A549 (cell line): ENCODE measurements around the gene P2RX5. TPM values are rescaled to one million over a fixed set of nuclear protein-coding genes. Genes with fewer than 3 reads are reported as not detected.
A peak's percentile ranks its signal among the peaks of the same experiment; 100 is the strongest.

Experiments
- BHLHE40 ChIP-seq: IDR thresholded peaks from 2 replicates; pipeline ENCODE4 v1.6.1; 2012; ENCODE audit warnings: low read depth, low read length, inconsistent platforms
- CBX2 ChIP-seq: fragments of 200-600 bp; sonication (generic); IDR thresholded peaks from 2 replicates; pipeline ENCODE4 v1.6.1; 2016; ENCODE audit warnings: low read depth, mild to moderate bottlenecking, borderline replicate concordance
- CEBPB ChIP-seq, 2 experiments: fragments of >200 bp in 1 of 2; sonication (Bioruptor Twin) in 1 of 2; formaldehyde crosslinking in 1 of 2; IDR thresholded peaks; 2 replicates each; pipeline ENCODE4 v1.6.1; 2012 to 2016
- CHD2 ChIP-seq: fragments of 150-350 bp; IDR thresholded peaks from 2 replicates; pipeline ENCODE4 v1.6.1; 2014; ENCODE audit warnings: low read length; ENCODE audit not compliant: partially characterized antibody
- CHD4 ChIP-seq: fragments of 200-600 bp; sonication (generic); IDR thresholded peaks from 2 replicates; pipeline ENCODE4 v1.6.1; 2016; ENCODE audit warnings: antibody characterized with exemption, mild to moderate bottlenecking, borderline replicate concordance
- ESRRA ChIP-seq: fragments of 150-350 bp; IDR thresholded peaks from 2 replicates; pipeline ENCODE4 v1.6.1; 2014; ENCODE audit warnings: mild to moderate bottlenecking, low read length, borderline replicate concordance
- HDAC2 ChIP-seq: fragments of 200-600 bp; sonication (generic); IDR thresholded peaks from 2 replicates; pipeline ENCODE4 v1.6.1; 2016
- HEYL ChIP-seq: fragments of 250-450 bp; sonication (Bioruptor Pico); IDR thresholded peaks from 2 replicates; pipeline ENCODE4 v1.8.0; 2021; ENCODE audit warnings: mild to moderate bottlenecking, moderate library complexity
- HOXB13 ChIP-seq: fragments of 250-450 bp; sonication (Bioruptor Pico); IDR thresholded peaks from 2 replicates; pipeline ENCODE4 v1.5.0; 2020; ENCODE audit warnings: low read depth, mild to moderate bottlenecking, moderate library complexity
- HOXB5 ChIP-seq: fragments of 250-450 bp; sonication (Bioruptor Pico); IDR thresholded peaks from 2 replicates; pipeline ENCODE4 v1.5.0; 2020; ENCODE audit warnings: mild to moderate bottlenecking, moderate library complexity
- JUNB ChIP-seq: fragments of >200 bp; sonication (Bioruptor Twin); formaldehyde crosslinking; IDR thresholded peaks from 2 replicates; pipeline ENCODE4 v1.6.1; 2016
- KDM1A ChIP-seq: fragments of 200-600 bp; sonication (generic); IDR thresholded peaks from 2 replicates; pipeline ENCODE4 v1.6.1; 2016; ENCODE audit warnings: low read depth, mild to moderate bottlenecking
- KDM5A ChIP-seq: fragments of 200-600 bp; sonication (generic); IDR thresholded peaks from 2 replicates; pipeline ENCODE4 v1.6.1; 2016; ENCODE audit warnings: antibody characterized with exemption, mild to moderate bottlenecking
- MAZ ChIP-seq: fragments of 150-350 bp; IDR thresholded peaks from 2 replicates; pipeline ENCODE4 v1.6.1; 2014; ENCODE audit warnings: antibody characterized with exemption, low read depth, low read length, borderline replicate concordance
- NFE2L2 ChIP-seq: fragments of 150-350 bp; conservative IDR thresholded peaks from 2 replicates; pipeline ENCODE4 v1.6.1; 2014; ENCODE audit warnings: low read length
- PBX3 ChIP-seq: IDR thresholded peaks from 2 replicates; pipeline ENCODE4 v1.6.1; 2012
- PHF8 ChIP-seq: fragments of 200-600 bp; sonication (generic); IDR thresholded peaks from 2 replicates; pipeline ENCODE4 v1.6.1; 2016; ENCODE audit warnings: low read depth, mild to moderate bottlenecking, antibody characterized with exemption, moderate library complexity, borderline replicate concordance
- RAD21 ChIP-seq, 2 experiments: fragments of >200 bp in 1 of 2; sonication (Bioruptor Twin) in 1 of 2; formaldehyde crosslinking in 1 of 2; IDR thresholded peaks in 1 of 2; conservative IDR thresholded peaks in 1 of 2; 2 replicates in 1 of 2; 3 replicates in 1 of 2; pipeline ENCODE4 v1.6.1; 2012 to 2018; ENCODE audit warnings: inconsistent platforms in 1 of 2
- RARB ChIP-seq: fragments of 250-450 bp; sonication (Bioruptor Pico); IDR thresholded peaks from 2 replicates; pipeline ENCODE4 v1.8.0; 2021; ENCODE audit warnings: mild to moderate bottlenecking, moderate library complexity
- RCOR1 ChIP-seq: fragments of 150-350 bp; IDR thresholded peaks from 2 replicates; pipeline ENCODE4 v1.6.1; 2014; ENCODE audit warnings: antibody characterized with exemption, low read length, low read depth
- RNF2 ChIP-seq: fragments of 200-600 bp; sonication (generic); IDR thresholded peaks from 2 replicates; pipeline ENCODE4 v1.6.1; 2016; ENCODE audit warnings: low read depth, mild to moderate bottlenecking, antibody characterized with exemption, moderate library complexity, borderline replicate concordance
- ZNF302 ChIP-seq: fragments of 250-450 bp; sonication (Bioruptor Pico); IDR thresholded peaks from 2 replicates; pipeline ENCODE4 v1.9.0; 2021; ENCODE audit warnings: inconsistent platforms, mild to moderate bottlenecking, moderate library complexity
- ZSCAN20 ChIP-seq: fragments of 250-450 bp; sonication (Bioruptor Pico); IDR thresholded peaks from 2 replicates; pipeline ENCODE4 v1.8.0; 2022; ENCODE audit warnings: mild to moderate bottlenecking, moderate library complexity
- polyA plus RNA-seq, 4 experiments: library from polyadenylated mRNA; depleted of rRNA in 3 of 4; stranded (reverse); fragments of >200 nt; fragmentation: RNase III in 1 of 4; extraction: RNeasy Plus Mini Kit Qiagen cat#74134 plus additional on column Dnase treatment in 1 of 4; gene quantifications; 2 replicates in 3 of 4; 3 replicates in 1 of 4; pipeline ENCODE4 v1.2.3, GENCODE V29; 2011 to 2017
- TF ChIP-seq, protein P1 (sequence below): IDR thresholded peaks from 2 replicates; pipeline ENCODE4 v1.6.1; 2012; ENCODE audit warnings: low read depth, borderline replicate concordance
- TF ChIP-seq, protein P2 (sequence below): fragments of 250-450 bp; sonication (Bioruptor Pico); IDR thresholded peaks from 2 replicates; pipeline ENCODE4 v1.5.0; 2020; ENCODE audit warnings: low read depth, mild to moderate bottlenecking, moderate library complexity
- TF ChIP-seq, protein P3 (sequence below): fragments of 450-650 bp; IDR thresholded peaks from 2 replicates; pipeline ENCODE4 v1.6.1; 2014; ENCODE audit warnings: antibody characterized with exemption

The P2RX5 gene
- polyA plus RNA-seq, 2 of the 4 experiments (the other 2 are of a cell fraction): 7.8 to 10.6 TPM

GRCh38 chr17:3668279-3669084 lies 27.5 kb downstream of the P2RX5 start, which contains the start of the genes EMC6 and TAX1BP3 (continued):
- TF ChIP-seq RAD21 (conservative IDR thresholded peaks at IDR 0.05 in 1 of 2, IDR thresholded peaks at IDR 0.05 in 1 of 2): no peak
- TF ChIP-seq CBX2: no peak
- no peak for TF ChIP-seq CHD2
- TF ChIP-seq, protein P1, sequence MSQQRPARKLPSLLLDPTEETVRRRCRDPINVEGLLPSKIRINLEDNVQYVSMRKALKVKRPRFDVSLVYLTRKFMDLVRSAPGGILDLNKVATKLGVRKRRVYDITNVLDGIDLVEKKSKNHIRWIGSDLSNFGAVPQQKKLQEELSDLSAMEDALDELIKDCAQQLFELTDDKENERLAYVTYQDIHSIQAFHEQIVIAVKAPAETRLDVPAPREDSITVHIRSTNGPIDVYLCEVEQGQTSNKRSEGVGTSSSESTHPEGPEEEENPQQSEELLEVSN: peak; percentile 86
- TF ChIP-seq HOXB5: 0 out of 2 replicates have a peak, but pooled peaks have one; percentile 13
- TF ChIP-seq, protein P2, sequence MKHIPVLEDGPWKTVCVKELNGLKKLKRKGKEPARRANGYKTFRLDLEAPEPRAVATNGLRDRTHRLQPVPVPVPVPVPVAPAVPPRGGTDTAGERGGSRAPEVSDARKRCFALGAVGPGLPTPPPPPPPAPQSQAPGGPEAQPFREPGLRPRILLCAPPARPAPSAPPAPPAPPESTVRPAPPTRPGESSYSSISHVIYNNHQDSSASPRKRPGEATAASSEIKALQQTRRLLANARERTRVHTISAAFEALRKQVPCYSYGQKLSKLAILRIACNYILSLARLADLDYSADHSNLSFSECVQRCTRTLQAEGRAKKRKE (CRISPR knock-in tag): no peak
- no peak for TF ChIP-seq MAZ
- no peak for TF ChIP-seq ESRRA
- no peak for TF ChIP-seq CEBPB (IDR thresholded peaks at IDR 0.05)
- no peak; the same call in 1 of the 2 replicates for TF ChIP-seq CHD4
- TF ChIP-seq ZSCAN20 (CRISPR knock-in tag): no peak
- no peak for TF ChIP-seq HDAC2
- peak; percentile 70 for TF ChIP-seq PBX3
- TF ChIP-seq BHLHE40: no peak
- TF ChIP-seq PHF8: peak; percentile 89
- TF ChIP-seq RARB (CRISPR knock-in tag): peak; percentile 29; the same call in 1 of the 2 replicates
- no peak for TF ChIP-seq ZNF302 (CRISPR knock-in tag)
- peak; percentile 94 for TF ChIP-seq KDM5A
- TF ChIP-seq HEYL: no peak
- TF ChIP-seq RCOR1: no peak
- no peak for TF ChIP-seq KDM1A
- no peak for TF ChIP-seq JUNB
- no peak for TF ChIP-seq HOXB13
- no peak for TF ChIP-seq NFE2L2
- TF ChIP-seq RNF2: no peak
- TF ChIP-seq, protein P3, sequence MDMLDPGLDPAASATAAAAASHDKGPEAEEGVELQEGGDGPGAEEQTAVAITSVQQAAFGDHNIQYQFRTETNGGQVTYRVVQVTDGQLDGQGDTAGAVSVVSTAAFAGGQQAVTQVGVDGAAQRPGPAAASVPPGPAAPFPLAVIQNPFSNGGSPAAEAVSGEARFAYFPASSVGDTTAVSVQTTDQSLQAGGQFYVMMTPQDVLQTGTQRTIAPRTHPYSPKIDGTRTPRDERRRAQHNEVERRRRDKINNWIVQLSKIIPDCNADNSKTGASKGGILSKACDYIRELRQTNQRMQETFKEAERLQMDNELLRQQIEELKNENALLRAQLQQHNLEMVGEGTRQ: no peak
